NCI-H1092 treated with DMSO at 0.1 percent for 48 hours (cell line): ENCODE data around the gene OR51M1.

ENCODE experiments used
- DNase-seq: peaks from one replicate; lab custom pipeline; 2025; lab: John Stamatoyannopoulos, UW

The OR51M1 gene

DNA sequence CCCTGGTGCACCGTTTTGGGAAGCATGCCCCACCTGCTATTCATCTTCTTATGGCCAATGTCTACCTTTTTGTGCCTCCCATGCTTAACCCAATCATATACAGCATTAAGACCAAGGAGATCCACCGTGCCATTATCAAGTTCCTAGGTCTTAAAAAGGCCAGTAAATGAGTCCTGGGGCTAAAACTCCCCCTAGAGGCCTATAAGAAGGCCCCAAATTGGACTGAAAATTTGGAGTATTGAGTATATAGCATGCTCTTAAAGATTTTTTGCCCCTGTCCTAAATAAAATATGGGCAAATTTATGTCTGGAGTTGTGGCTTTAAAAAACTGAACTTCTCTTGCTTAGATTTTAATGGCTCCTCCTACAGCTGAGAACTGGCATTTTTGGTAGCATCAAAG is 6.6 kb downstream of the OR51M1 start:
- DNase-seq = no peak

DNA sequence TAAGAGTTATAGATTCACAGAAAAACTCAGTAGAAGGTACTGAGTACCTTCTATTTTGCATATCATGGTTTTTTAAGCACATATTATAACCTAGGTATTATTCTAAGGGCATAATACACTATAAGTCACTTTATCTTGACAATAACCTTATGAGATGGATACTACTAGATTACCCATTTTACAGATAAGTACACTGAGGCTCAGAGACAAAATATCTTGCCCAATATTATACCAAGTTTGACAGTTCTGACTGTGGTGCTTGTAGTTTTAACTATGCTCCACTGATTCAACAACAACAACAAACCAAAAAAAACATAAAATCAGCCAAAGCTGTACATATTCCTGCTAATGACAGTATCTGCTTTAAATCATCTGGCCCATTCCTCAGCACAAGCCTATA is 10.5 kb downstream of the OR51M1 start:
- DNase-seq = no peak

DNA sequence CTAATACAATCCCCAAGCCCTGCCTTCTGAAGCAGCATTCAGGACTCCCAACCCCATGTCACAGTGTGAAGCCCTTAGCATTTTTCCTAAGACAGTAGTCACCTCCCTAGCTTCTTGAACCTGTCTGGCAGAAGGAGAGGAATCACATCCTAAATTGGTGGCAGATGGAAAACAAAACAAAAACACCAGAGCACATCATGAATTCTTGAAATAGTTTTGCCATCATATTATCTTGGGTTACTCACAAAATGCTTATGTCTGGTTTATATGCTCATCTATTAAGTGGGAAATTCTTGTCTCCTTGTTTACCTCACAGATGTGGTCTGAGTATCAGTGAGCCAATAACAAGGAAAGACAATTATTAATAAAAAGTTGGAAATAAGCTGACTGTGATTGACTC is 15.3 kb downstream of the OR51M1 start:
- no peak for DNase-seq

DNA sequence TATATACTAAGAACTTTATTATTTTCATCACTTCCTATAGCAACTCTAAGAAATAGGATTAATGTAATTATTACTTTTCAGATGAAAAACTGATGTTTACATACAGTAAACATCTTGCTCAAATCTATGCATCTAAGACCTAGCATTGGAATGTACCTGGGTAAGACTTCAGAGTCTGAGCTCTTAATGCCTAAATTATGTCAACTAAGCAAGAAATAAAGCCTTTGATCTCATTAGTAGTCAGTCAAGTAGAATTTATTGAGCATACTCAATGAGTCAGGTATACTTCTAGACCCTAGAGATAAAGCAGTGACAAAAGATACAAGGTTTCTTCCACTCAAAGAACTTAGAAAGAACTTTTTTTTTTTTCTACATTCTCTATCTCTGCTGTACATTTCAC is 21.6 kb downstream of the OR51M1 start:
- no peak for DNase-seq

DNA sequence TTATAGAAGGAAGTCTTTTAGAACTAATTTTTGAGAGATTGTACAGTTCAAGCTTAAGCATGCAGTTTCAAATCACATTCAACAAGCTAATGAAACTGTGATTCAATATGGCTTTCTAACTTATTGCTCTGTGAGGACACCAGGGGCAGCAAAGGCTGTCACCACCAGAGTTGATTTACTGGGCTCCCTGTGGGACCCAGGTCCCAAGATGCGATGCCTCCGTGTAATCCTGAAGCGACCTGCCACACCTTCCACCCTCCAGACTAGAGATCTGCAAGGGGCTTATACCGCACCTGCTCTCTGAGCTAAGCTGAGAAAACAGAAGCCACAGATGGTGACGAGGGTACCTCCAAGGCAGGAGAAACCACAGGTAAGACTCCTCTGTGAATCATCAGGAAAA is 37.4 kb downstream of the OR51M1 start:
- no peak for DNase-seq

GRCh38 chr11:5421811-5422210 is 38.2 kb downstream of the OR51M1 start, which contains the start of gene OR51Q1:
OR51Q1 (plus strand) TSS chr11:5422111; CDS start chr11:5422201, 90 bp downstream.
- DNase-seq = no peak

- no peak for DNase-seq
Measured at GRCh38 chr11:5423131-5423530, 39.5 kb downstream of the OR51M1 start.

DNA sequence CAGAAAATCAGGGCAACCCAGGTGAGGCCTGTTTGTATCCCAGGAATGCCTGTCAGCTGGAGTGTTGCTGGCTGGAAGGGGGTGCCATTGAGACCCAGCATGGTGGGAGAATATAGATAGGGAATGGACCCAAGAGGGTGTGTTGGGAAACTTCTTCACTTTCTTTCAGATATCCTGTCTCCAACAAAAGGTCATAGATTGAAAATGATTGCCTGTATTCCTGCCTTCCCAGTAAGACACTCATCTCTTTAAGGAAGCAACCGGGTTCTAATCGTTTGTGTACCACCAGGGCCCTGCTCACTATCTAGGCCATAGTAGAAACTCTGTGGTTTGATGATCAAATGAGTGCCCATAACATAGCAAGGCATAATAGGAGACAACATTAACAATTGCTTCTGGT is 57.8 kb downstream of the OR51M1 start, which contains the start of gene OR51I1:
Gene OR51I1, minus strand, starts transcription at position 101 of the 400 bp plus-strand sequence. Its CDS starts 0 bp downstream, at position 101.
- no peak for DNase-seq
